ENCODE measurements around the gene CACNA1C.

CACNA1C gene

DNA sequence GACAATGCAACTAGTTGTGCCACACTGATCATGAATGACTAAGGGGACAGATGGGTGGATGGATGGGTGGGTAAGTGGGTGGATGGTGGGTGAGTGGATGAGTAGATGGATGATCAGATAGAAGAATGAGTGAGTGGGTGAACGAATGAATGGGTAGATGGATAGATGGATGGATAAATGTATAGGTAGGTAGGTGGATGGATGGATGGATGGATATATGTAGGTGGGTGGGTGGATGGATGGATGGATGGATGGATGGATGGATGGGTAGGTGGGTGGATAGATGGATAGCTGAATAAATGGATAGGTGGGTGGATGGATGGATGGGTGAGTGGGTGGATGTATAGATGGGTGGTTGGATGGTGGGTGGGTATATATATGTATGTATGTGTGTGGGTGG, 393.2 kb downstream of the CACNA1C start:
- TF ChIP-seq, protein P1, sequence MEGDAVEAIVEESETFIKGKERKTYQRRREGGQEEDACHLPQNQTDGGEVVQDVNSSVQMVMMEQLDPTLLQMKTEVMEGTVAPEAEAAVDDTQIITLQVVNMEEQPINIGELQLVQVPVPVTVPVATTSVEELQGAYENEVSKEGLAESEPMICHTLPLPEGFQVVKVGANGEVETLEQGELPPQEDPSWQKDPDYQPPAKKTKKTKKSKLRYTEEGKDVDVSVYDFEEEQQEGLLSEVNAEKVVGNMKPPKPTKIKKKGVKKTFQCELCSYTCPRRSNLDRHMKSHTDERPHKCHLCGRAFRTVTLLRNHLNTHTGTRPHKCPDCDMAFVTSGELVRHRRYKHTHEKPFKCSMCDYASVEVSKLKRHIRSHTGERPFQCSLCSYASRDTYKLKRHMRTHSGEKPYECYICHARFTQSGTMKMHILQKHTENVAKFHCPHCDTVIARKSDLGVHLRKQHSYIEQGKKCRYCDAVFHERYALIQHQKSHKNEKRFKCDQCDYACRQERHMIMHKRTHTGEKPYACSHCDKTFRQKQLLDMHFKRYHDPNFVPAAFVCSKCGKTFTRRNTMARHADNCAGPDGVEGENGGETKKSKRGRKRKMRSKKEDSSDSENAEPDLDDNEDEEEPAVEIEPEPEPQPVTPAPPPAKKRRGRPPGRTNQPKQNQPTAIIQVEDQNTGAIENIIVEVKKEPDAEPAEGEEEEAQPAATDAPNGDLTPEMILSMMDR (IDR thresholded peaks at IDR 0.05; ENCODE audit: extremely low read depth, missing control alignments), result no peak
- no peak for DNase-seq (ENCODE audit: low spot score)

DNA sequence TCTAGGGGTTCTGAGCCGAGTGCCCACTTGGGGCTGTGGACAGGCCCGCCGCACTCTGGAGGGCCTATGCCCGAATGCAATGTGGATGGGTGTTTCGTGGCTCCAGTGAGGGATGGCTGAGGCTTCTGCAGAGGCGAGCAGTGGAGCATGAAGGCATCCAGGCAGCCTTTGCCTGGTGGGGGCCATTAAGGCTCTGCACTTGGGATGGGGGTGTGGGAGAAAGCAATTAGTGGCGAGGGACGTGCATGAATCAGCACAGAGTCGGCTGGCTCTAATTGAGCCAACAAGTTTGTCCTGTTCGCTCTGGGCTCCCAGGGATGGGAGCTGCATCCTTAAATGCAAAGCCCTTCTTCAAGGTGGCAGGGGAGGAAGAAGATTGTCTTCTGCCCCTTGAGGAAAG, 395.1 kb downstream of the CACNA1C start:
- TF ChIP-seq, protein P1 (IDR thresholded peaks at IDR 0.05; ENCODE audit: extremely low read depth, missing control alignments), result no peak
- DNase-seq (ENCODE audit: low spot score), result no peak

DNA sequence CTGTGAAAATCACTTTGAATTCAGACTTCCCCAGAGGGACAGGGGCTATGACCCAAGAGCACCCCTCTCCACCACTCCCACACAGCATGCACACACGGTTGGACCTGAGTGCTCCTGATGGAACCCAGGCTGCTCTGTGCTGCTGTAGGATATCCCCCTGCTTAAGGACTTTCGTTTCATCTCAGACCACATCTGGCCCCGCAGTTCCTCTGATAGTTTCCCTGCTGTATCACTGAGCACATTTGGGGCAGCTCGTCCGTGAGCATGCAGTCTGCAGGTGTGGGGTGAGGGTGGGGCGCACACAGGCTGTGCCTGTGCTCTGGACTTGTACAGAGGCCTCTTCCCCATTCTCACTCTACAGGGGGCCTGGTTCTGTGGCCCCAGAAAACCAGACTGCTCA, 396.8 kb downstream of the CACNA1C start:
- TF ChIP-seq, protein P1 (IDR thresholded peaks at IDR 0.05; ENCODE audit: extremely low read depth, missing control alignments), result no peak
- DNase-seq (ENCODE audit: low spot score), result no peak

GRCh38 chr12:2450553-2450952, 397.8 kb downstream of the CACNA1C start:
- TF ChIP-seq, protein P1 (IDR thresholded peaks at IDR 0.05; ENCODE audit: extremely low read depth, missing control alignments), result no peak

GRCh38 chr12:2451025-2451424, 398.2 kb downstream of the CACNA1C start:
- DNase-seq (ENCODE audit: low spot score), result no peak
- TF ChIP-seq, protein P1 (IDR thresholded peaks at IDR 0.05; ENCODE audit: extremely low read depth, missing control alignments), result no peak

More at GRCh38 chr12:2450553-2450952, 397.8 kb downstream of the CACNA1C start:
- DNase-seq (ENCODE audit: low spot score), result no peak

DNA sequence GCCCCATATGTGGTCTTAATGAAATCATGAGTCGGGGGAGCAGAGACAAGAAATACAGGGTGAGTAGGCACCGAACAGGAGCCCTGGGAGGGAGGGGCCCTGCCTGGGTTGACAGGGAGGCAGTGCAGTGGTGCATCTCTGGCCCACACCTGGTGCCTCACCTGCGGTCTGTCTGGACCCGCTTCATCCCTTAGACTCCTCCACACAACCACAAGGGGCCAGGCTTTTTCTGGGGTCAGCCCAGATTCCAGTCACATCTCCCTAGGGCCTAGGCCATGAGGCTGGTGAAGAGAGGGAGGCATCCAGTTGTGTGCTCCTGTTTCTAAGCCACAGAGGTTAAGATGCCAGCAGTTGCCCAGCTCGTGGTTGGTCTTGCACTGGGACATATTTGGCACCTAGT, 398.7 kb downstream of the CACNA1C start:
- DNase-seq (ENCODE audit: low spot score), result no peak
- TF ChIP-seq, protein P1 (IDR thresholded peaks at IDR 0.05; ENCODE audit: extremely low read depth, missing control alignments), result no peak

GRCh38 chr12:2453076-2453760, 400.4 kb downstream of the CACNA1C start:
- TF ChIP-seq, protein P1 (IDR thresholded peaks at IDR 0.05; ENCODE audit: extremely low read depth, missing control alignments), result no peak
- DNase-seq (ENCODE audit: low spot score), result no peak

All from GM20000 (cell line).